ENCODE measurements around the gene GPC4.

DNA sequence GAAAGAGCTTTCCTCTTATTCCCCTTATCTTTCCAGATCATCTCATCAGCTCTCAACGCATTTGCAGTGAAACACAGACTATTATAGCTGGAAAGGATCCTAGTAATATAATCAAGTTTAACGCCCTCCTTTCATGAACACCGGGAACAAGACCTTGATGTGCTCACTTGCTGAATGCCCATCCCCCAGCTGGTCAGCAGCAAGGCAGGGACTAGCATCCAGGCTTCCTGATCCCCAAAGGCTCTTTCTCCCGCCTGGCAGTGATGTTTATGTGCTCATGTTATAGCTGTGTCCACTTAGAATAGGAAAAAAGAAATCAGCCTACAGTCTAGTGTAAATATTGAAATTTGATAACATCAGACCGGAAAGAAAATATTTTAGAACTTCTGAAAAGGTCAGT, 24.6 kb downstream of the GPC4 start:
- TF ChIP-seq, protein P1, sequence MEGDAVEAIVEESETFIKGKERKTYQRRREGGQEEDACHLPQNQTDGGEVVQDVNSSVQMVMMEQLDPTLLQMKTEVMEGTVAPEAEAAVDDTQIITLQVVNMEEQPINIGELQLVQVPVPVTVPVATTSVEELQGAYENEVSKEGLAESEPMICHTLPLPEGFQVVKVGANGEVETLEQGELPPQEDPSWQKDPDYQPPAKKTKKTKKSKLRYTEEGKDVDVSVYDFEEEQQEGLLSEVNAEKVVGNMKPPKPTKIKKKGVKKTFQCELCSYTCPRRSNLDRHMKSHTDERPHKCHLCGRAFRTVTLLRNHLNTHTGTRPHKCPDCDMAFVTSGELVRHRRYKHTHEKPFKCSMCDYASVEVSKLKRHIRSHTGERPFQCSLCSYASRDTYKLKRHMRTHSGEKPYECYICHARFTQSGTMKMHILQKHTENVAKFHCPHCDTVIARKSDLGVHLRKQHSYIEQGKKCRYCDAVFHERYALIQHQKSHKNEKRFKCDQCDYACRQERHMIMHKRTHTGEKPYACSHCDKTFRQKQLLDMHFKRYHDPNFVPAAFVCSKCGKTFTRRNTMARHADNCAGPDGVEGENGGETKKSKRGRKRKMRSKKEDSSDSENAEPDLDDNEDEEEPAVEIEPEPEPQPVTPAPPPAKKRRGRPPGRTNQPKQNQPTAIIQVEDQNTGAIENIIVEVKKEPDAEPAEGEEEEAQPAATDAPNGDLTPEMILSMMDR (IDR thresholded peaks at IDR 0.05), result no peak
- no peak for TF ChIP-seq POLR2A (IDR thresholded peaks at IDR 0.05)

All from thyroid gland (tissue), 4 donors.